HG03558 (cell line): ENCODE data around the gene NFATC2IP.

Experiments
- ATAC-seq: cut with Tn5 transposase; IDR thresholded peaks from one replicate; pipeline ENCODE4 v1.9.1; 2021; ENCODE audit warnings: moderate number of reproducible peaks; ENCODE audit not compliant: unreplicated experiment; ENCODE audit errors: extremely low read depth

NFATC2IP gene

DNA sequence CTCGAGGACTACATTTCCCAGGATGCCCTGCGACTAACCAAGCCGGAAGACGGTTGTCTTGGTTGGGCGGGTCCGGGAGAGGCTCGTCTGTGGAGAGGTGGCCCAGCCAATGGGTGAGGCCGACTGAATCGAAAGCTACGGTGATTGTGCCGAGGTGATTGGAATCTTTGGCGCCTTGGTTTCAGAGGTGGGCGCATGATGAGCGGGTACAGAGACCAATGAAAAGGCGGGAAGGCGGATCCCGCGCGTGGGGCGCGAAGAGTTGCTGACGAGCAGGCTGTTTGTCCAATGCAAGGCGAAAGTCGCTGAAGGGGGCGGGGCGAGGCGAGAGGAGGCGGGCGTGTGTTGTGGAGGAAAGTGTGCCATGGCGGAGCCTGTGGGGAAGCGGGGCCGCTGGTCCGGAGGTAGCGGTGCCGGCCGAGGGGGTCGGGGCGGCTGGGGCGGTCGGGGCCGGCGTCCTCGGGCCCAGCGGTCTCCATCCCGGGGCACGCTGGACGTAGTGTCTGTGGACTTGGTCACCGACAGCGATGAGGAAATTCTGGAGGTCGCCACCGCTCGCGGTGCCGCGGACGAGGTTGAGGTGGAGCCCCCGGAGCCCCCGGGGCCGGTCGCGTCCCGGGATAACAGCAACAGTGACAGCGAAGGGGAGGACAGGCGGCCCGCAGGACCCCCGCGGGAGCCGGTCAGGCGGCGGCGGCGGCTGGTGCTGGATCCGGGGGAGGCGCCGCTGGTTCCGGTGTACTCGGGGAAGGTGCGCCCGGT is at the start of gene NFATC2IP:
Gene NFATC2IP, plus strand, starts transcription at position 290 of the 762 bp plus-strand sequence. Its CDS starts 75 bp downstream, at position 365.
- ATAC-seq, result peak; percentile 91

DNA sequence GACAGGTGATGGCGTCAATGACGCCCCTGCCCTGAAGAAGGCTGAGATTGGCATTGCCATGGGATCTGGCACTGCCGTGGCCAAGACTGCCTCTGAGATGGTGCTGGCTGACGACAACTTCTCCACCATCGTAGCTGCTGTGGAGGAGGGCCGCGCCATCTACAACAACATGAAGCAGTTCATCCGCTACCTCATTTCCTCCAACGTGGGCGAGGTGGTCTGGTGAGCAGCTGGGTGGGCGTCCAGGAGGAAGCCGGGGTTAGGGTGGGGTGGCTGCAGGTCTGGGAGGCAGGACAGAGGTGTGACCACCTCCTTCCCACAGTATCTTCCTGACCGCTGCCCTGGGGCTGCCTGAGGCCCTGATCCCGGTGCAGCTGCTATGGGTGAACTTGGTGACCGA is 48.9 kb upstream of the NFATC2IP start:
- no peak for ATAC-seq

DNA sequence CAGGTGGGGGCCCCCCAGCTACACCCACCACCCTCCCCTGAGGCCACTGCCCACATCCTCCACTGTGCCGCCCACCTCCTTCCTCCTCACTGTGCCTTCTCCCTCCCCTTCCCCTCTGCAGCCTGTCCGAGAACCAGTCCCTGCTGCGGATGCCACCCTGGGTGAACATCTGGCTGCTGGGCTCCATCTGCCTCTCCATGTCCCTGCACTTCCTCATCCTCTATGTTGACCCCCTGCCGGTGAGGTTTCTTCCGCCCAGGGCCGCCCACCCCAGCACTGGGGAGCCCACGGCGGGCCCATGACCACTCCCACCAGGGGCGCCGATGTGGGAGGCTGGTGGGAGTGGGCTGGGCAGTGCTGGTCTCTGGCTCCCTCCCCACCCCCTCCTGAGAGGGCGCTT is 47.8 kb upstream of the NFATC2IP start:
- ATAC-seq, result no peak

DNA sequence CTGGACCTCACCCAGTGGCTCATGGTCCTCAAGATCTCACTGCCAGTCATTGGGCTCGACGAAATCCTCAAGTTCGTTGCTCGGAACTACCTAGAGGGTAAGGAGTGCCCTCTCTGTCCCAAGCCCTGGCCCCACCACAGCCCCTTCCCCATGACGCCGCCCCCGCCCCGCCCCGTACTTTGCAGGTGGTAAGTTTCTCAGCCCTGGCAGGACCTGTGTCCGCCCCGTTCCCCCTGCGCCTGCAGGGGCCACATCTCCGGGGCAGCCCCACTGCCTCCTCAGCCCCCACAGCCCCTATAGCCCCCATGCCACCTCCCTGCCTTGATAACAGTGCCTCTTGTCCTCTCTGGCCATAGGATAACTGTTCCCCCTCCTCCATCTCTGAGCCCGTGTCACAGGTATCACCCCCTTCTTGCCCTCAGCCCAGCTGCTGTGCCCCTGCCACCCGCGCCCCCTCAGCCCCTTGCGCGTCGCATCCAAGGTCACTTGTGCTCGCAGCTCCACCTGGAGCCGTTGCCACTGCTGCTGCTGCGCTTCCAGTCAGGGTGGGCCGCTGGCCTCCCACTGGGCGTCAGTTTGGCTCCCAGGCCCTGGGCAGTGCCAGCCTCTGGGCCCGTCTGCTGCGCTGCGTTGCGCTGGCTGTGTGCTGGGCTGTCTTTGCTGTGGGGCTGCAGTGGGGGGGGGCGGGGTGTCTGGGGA is 47.2 kb upstream of the NFATC2IP start:
- ATAC-seq, result no peak

DNA sequence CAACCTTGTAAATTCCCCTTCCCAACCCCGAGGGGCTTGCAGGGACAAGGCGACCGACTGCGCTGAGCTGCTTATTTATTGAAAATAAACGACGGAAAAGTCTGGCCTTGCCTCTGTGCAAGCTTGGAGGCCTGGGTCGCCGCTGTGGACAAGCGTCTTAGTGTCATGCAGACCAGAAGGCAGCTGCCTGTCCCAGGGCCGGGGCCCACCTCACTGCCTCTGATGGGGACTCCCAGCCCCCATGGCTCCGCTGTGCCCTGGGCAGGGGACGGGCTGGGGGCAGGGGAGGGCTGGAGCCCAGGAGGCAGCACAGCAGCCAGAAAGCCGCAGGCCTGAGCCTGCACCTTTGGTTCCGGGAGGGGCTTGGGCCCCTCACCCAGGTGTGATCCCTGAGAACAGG is 46.4 kb upstream of the NFATC2IP start:
- ATAC-seq, result no peak

DNA sequence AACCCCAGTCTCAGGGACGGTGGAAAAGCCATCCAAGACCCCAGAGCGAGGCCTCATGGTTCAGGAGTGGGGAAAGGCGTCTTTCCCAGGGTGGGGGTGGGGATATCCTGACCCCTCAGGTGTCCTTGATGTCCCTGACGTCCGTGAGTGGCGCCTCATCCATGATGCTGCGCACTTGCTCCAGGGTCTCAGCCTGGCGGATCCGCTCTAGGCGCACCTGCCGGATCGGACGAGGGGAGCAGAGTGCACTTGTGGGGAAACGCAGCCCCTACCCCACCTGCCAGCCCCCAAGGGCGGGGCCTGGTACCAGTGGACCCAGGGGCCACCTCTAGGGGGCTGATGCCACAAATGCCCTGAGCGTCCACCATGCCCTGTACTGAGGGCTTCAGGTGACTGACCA is 45.9 kb upstream of the NFATC2IP start:
- no peak for ATAC-seq

DNA sequence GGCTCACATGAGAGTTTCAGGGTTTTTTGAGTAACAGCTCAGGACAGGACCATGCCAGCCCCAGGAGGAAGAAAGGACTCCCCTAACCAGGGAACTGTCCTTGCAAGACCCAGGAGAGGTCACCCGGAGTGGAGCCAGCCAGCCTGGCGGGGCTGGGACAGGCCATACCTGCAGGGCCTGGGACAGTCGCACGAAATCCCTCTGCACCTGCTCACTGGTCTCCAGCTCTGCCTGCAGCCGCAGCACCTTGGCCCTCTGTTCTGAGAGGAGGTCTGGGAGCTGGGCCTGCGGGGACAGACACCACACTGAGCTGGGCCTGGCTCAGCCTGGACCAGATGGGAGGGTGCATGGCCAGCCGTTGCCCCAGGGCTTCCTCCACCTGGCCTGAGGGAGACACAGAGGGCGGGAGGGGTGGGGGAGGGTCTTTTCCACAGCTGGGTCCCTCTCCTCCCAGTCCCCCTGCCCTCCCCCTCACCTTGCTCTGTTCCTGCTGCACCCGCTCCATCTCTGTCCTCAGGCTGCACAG is 45.4 kb upstream of the NFATC2IP start:
- no peak for ATAC-seq

DNA sequence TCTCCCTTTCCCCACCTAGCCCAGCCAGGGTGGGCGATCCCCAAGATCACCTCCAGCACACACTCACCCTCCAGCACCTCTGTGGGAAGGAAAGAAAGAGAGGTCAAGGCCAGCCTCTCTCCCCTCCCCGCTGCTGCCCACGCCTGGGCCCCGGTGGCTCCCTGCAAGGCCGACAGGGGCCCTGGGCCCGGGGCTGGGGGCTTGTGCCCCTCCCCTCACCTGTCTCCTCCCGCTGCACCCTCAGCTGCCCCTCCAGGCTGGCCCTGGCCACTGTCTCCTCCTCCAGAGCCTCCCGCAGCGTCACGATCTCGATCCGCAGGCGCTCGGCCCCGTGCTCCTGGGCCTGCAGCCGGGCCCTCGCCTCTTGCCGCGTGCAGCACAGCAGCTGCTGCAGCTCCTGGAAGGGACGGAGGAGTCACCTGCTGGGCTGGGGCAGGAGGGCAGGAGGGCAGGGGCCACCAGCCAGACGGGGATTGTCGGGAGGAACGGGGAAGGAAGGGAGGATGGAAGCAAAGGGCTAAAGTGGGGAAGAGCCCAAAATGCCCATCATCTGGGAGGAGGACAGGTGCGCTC is 44.9 kb upstream of the NFATC2IP start:
- no peak for ATAC-seq

DNA sequence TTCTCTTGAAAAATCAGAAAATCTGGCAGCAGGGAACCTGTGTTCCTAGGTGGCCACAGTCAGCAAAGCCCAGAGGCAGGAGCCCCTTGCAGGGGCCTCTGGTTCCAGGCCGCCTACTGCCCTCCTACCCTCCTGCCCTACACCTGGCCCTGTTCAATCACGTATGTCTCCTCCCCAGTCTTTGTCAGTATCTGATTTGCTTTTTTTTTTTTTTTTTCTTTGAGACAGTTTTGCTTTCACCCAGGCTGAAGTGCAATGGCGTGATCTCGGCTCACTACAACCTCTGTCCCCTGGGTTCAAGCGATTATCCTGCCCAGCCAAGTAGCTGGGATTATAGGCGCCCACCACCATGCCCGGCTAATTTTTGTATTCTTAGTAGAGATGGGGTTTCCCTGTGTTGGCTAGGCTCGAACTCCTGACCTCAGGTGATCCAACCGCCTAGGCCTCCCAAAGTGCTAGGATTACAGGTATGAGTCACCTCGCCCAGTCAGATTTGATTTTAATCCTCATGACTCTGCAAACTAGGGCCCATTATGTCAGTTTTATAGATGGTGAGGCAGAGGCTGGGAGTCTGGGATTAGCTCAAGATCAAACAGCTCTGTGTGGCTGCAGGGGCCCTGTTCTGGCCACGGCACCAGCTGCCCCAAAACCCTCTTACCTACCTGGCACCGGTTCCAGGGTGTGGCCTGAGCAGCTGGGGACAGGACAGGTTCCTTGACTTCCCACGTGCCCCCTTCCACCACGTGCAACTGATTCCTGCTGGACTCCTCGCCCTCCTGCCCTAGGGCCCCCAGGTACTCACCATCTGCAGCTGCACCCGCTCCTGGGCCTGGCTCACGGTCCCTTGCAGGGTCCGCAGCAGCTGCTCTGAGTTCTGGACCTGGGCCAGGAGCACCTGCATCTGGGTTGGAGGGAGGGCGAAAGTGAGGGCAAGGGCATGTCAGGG is 40.4 kb upstream of the NFATC2IP start:
- no peak for ATAC-seq

DNA sequence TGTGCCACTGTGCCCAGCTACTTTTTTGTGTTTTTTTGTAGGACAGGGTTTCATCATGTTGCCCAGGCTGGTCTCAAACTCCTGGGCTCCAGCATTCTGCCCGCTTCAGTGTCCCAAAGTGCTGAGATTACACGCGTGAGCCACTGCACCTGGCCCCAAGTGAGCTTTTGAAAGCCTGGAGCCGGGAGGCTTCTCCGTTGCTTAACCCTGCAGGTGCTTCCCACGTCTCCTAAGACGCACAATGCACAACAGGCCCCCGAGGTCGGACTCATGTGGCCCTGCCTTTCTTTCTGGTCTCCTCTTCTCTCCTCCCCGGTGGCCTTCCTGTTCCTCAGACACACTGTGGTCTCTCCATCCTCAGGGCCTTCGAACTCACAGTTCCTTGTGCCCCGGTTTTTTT is 38.2 kb upstream of the NFATC2IP start:
- ATAC-seq, result no peak

DNA sequence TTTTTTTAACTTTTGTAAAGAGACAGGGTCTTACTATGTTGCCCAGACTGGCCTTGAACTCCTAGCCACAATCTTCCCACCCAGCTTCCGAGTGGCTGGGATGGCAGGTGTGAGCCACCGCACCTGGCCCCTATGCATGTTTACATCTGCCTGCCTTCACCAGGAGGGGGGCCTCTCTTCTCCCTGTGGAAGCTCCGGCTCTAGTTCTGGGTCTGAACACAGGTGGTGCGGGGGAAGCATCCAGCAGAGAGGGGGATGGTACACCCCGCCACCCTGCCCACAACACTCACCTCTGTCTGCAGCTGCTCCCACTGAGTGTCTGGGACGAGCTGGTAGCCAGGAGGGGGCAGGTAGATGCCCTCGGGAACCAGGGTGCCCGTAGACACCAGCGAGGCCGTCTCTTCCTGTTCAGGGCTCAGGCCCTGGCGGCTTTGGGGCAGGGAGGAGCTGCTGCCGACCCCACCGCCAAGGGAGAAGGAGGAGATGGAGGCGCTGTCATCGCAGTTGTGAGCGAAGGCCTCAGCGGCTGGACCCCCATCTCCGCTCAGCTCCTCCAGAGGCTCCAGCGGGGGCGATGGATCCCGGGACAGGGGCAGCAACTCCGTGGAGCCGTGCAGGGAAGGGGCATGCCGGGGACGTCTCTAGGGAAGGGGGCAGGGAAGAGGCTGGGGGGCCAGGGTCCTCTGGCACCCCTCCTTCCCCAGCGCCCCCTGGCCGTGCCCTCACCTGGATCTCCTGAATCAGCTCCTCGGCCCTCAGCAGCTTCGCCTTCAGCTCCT is 36.6 kb upstream of the NFATC2IP start:
- no peak for ATAC-seq

DNA sequence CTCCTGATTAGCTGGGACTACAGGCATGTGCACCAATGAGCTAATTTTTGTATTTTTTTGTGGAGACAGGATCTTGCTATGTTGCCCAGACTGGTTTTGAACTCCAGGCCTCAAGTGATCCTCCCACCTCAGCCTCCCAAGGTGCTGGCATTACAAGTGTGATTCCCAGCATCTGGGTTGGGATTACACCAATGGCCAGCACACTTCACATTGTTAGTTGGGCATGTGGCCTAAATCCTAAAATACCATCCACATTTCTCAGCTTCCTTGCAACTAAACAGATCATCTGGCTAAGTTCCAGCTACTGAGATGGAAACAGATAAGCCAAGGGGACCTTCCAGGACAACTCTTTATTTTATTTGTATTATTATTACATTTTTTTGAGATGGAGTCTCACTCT is 35.6 kb upstream of the NFATC2IP start:
- ATAC-seq, result no peak

DNA sequence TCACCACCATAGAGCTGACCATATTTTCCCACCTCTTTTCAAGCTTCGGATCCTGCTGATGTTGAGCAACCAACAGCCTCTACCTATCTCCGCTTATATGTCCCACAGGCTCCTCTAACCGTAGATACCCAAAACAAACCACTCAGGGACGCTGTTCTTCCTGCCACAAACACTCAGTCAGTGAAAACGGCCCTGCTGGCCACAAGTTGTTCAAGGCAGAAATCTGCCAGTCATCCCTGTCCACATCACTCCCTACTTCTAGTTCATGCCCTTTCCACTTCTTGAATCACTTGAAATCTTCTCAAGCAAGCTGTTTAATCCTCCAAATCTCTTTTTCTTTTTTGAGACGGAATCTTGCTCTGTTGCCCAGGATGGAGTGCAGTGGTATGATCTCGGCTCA is 33.6 kb upstream of the NFATC2IP start:
- ATAC-seq, result no peak

DNA sequence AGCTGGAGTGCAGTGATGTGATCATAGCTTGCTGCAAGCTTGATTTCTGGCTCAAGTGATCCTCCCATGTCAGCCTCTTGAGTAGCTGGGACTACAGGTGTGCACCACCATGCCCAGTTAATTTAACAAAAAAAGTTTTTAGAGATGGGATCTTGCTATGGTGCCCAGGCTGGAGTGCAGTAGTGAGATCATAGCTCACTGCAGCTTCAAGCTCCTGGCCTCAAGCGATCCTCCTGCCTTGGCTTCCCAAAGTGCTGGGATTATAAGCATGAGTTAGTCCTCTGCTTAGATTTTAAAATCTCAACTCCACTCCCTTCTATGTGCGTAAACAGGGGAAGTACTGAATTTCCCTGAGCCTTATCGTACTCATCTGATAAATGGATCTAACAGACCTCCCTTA is 32.0 kb upstream of the NFATC2IP start:
- ATAC-seq, result no peak

DNA sequence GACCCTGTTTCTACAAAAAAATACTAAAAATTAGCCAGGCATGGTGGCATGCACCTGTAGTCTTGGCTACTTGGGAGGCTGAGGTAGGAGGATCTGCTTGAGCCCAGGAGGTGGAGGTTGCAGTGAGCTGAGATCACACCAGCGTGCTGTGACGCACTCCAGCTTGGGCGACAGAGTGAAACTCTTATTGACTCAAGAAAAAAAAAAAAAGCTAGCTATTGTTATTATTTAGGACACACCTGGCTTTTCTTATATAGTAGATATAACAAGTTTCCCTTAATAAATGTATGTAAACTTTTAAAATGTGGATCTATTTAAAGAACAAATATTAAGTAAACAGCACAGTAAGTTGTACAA is 27.5 kb upstream of the NFATC2IP start:
- ATAC-seq, result no peak

DNA sequence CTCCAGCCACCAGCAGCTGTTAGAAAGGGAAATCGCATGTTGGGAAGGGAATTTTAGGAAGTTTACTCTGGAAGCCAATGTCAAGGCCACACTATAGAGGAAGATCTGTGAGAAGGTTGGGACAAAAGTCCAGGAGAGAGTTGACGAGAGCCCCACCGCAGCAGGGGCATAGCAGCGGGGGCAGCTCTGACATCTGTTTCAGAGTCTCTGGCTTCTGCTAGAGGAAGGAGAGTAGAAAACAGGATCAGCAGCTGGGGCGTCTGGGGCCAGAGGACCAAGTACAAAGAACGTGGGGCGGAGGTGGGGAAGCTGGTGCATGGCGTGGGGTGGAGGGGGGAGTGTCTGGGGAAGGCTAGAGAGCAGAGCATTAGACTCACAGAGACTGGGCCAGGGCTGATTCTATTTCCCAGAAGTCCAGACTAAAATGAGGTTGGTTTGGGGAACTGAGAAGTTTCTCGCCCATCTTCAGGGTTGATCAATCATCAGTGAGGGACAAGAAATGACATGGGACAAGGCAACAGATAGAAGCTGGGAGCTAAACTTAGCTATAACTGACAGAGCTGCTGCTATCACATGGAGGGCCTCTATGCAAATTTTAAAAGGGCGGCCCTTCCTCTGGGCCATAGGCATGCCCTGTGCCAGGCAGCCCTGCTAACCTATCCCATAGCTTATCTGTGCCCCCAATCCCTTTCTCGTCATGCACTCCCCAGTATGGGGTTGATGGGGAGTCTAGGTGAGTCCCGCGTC is 26.9 kb upstream of the NFATC2IP start:
- ATAC-seq, result peak; percentile 40

DNA sequence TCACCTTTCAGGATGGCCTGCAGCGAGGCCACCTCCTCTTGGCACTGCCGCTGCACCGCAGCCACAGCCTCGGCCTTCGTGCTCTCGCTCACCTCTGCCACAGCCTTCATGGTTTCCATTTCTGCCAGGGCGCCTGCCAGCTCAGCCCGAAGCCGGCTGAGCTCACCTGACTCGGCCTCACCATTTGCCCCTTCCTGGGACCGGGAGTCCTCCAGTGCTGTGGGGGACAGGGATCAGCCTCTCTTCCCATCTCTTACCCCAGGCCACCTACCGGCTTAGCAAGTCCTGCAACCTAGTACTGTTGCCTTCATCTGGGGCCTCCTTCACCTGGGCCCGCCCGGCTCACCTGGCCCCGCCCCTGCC is 26.4 kb upstream of the NFATC2IP start:
- no peak for ATAC-seq

DNA sequence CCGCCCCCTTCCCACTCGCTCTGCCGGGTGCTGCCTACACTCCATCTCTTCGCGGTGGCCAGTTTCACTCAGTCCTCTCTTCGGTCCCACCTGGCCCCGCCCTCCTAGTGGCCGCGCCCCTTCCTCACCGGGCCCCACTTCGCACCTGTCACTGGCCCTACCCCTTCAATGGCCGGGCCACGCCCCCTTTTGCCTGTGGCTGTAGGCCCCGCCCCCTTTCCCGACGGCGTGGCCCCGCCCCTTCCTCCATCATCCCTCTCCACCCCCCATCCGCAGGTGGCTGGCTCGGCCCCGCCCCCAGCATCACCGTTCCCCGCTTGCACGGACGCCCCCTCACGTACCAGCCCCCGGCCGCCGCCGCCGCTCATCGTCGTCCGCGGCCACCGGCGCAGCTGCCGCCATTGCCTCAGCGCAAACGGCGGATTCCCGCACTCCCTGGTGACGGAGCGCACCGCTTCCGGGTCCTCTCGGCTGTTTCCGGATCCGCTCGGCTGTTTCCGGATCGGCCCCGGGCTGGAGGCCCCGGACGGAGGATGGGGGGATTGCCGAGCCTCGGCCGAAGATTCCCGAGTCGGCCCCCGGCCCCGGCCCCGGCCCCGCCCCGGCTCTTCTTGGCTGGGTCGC is 25.9 kb upstream of the NFATC2IP start, which contains the start of gene RABEP2:
Gene RABEP2, minus strand, starts transcription at position 477 of the 624 bp plus-strand sequence. Its CDS starts 75 bp downstream, at position 402.
- ATAC-seq, result peak; percentile 30
